Fibroblast of skin of scalp (primary cell): ENCODE results near the gene KLF9.

Experiments
- DNase-seq: peaks from one replicate; pipeline ENCODE4 v3.0.0-alpha.2; 2013

KLF9 gene

GRCh38 chr9:70421272-70422180 is 7.1 kb upstream of the KLF9 start:
- peak; percentile 34 for DNase-seq

GRCh38 chr9:70420441-70421271 is 6.2 kb upstream of the KLF9 start:
- peak; percentile 87 for DNase-seq

GRCh38 chr9:70419556-70420440 is 5.3 kb upstream of the KLF9 start:
- DNase-seq: peak; percentile 98

GRCh38 chr9:70418822-70419555 is 4.5 kb upstream of the KLF9 start:
- peak; percentile 98 for DNase-seq

GRCh38 chr9:70415476-70415875 is 1.0 kb upstream of the KLF9 start:
- DNase-seq: no peak

GRCh38 chr9:70415041-70415440 is 584 bp upstream of the KLF9 start:
- DNase-seq: no peak

GRCh38 chr9:70413464-70413798 is 1.0 kb downstream of the KLF9 start:
- DNase-seq: peak; percentile 80

GRCh38 chr9:70412832-70413463 is 1.5 kb downstream of the KLF9 start:
- peak; percentile 78 for DNase-seq

- DNase-seq: peak; percentile 44
These were observed 2.3 kb downstream of the KLF9 start for GRCh38 chr9:70411930-70412831.

- peak; percentile 28 for DNase-seq
These were observed 3.1 kb downstream of the KLF9 start for GRCh38 chr9:70411121-70411929.

GRCh38 chr9:70410368-70410767 is 4.1 kb downstream of the KLF9 start:
- DNase-seq: peak; percentile 31

GRCh38 chr9:70409800-70410199 is 4.7 kb downstream of the KLF9 start:
- no peak for DNase-seq

GRCh38 chr9:70409280-70409679 is 5.2 kb downstream of the KLF9 start:
- DNase-seq: no peak

- peak; percentile 24 for DNase-seq
These were observed 5.9 kb downstream of the KLF9 start for GRCh38 chr9:70408393-70409040.

- DNase-seq: peak; percentile 95
These were observed 7.4 kb downstream of the KLF9 start for GRCh38 chr9:70407081-70407503.

GRCh38 chr9:70406434-70406862 is 8.0 kb downstream of the KLF9 start:
- DNase-seq: peak; percentile 57

GRCh38 chr9:70405808-70406433 is 8.5 kb downstream of the KLF9 start:
- peak; percentile 56 for DNase-seq

- DNase-seq: no peak
These were observed 10.2 kb downstream of the KLF9 start for GRCh38 chr9:70404261-70404660.
